Bronchial epithelial cell (primary cell): ENCODE measurements around the gene PATZ1. TPM values are rescaled to one million over a fixed set of nuclear protein-coding genes. Genes with fewer than 3 reads are reported as not detected.
A peak's percentile ranks its signal among the peaks of the same experiment; 100 is the strongest.
"Not testable (repeated sequence)": the region's sequence is repeated elsewhere in the genome, so short reads cannot be mapped to it uniquely, and the experiment has no call there.

ENCODE experiments used
- DNase-seq: peaks from one replicate; pipeline ENCODE4 v3.0.0-alpha.2; 2010; ENCODE audit warnings: low read depth
- FAIRE-seq: peaks from 2 replicates; lab custom pipeline; 2011; peaks lifted over from hg19 to GRCh38; lab: Jason Lieb, UNC
- H3K27me3 ChIP-seq: 2 replicates; pipeline ENCODE4 v1.5.1; 2011; ENCODE audit warnings: low read length; ENCODE audit not compliant: control insufficient read depth, insufficient read depth
- H3K36me3 ChIP-seq: 2 replicates; pipeline ENCODE4 v1.5.1; 2011; ENCODE audit warnings: low read length; ENCODE audit not compliant: control insufficient read depth, insufficient read depth
- H3K4me3 ChIP-seq: 2 replicates; pipeline ENCODE4 v1.5.1; 2011; ENCODE audit warnings: mild to moderate bottlenecking, low read depth, low read length, control low read depth
- total RNA-seq: library from RNA; depleted of rRNA; stranded (reverse); fragments of >200 nt; gene quantifications from 2 replicates; pipeline ENCODE4 v1.2.1, GENCODE V29; 2014
- TF ChIP-seq, protein P1 (sequence below): IDR thresholded peaks from 2 replicates; pipeline ENCODE4 v1.5.1; 2011; ENCODE audit warnings: mild to moderate bottlenecking, moderate library complexity, low read length, control low read depth, inconsistent platforms; ENCODE audit not compliant: insufficient read depth, severe bottlenecking

PATZ1 gene, protein sequence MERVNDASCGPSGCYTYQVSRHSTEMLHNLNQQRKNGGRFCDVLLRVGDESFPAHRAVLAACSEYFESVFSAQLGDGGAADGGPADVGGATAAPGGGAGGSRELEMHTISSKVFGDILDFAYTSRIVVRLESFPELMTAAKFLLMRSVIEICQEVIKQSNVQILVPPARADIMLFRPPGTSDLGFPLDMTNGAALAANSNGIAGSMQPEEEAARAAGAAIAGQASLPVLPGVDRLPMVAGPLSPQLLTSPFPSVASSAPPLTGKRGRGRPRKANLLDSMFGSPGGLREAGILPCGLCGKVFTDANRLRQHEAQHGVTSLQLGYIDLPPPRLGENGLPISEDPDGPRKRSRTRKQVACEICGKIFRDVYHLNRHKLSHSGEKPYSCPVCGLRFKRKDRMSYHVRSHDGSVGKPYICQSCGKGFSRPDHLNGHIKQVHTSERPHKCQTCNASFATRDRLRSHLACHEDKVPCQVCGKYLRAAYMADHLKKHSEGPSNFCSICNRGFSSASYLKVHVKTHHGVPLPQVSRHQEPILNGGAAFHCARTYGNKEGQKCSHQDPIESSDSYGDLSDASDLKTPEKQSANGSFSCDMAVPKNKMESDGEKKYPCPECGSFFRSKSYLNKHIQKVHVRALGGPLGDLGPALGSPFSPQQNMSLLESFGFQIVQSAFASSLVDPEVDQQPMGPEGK
- total RNA-seq = 3.2 and 5.3 TPM in 2 replicates

GRCh38 chr22:31346255-31346732 is at the start of gene PATZ1:
Gene PATZ1, minus strand, starts transcription at chr22:31346346. Its CDS starts 744 bp downstream, at chr22:31345602.
- FAIRE-seq (no peak), DNase-seq (no peak)
- Histone ChIP-seq H3K27me3 (no peaks in the 10 kb centered on the region), H3K36me3 (peaks cover 2% of the 10 kb centered on the region), H3K4me3 (peak within 1 kb of the TSS; percentile 53)
- TF ChIP-seq, protein P1, sequence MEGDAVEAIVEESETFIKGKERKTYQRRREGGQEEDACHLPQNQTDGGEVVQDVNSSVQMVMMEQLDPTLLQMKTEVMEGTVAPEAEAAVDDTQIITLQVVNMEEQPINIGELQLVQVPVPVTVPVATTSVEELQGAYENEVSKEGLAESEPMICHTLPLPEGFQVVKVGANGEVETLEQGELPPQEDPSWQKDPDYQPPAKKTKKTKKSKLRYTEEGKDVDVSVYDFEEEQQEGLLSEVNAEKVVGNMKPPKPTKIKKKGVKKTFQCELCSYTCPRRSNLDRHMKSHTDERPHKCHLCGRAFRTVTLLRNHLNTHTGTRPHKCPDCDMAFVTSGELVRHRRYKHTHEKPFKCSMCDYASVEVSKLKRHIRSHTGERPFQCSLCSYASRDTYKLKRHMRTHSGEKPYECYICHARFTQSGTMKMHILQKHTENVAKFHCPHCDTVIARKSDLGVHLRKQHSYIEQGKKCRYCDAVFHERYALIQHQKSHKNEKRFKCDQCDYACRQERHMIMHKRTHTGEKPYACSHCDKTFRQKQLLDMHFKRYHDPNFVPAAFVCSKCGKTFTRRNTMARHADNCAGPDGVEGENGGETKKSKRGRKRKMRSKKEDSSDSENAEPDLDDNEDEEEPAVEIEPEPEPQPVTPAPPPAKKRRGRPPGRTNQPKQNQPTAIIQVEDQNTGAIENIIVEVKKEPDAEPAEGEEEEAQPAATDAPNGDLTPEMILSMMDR = no peak

GRCh38 chr22:31394326-31394725 is 48.2 kb upstream of the PATZ1 start:
- Histone ChIP-seq H3K4me3 (no peak overlapping the region), H3K27me3 (no peaks in the 10 kb centered on the region), H3K36me3 (no peaks in the 10 kb centered on the region)
- TF ChIP-seq, protein P1 = no peak
- FAIRE-seq (no peak), DNase-seq (no peak)

GRCh38 chr22:31393893-31394292 is 47.7 kb upstream of the PATZ1 start:
- FAIRE-seq = no peak
- DNase-seq = no peak
- no peaks in the 10 kb centered on the region for H3K27me3 ChIP-seq
- H3K4me3 ChIP-seq = no peak overlapping the region
- TF ChIP-seq, protein P1 = no peak
- H3K36me3 ChIP-seq = no peaks in the 10 kb centered on the region

- H3K27me3 ChIP-seq, H3K36me3 ChIP-seq, FAIRE-seq, H3K4me3 ChIP-seq, DNase-seq: not testable (repeated sequence)
Measured at GRCh38 chr22:31378651-31379050, 32.5 kb upstream of the PATZ1 start.

DNA sequence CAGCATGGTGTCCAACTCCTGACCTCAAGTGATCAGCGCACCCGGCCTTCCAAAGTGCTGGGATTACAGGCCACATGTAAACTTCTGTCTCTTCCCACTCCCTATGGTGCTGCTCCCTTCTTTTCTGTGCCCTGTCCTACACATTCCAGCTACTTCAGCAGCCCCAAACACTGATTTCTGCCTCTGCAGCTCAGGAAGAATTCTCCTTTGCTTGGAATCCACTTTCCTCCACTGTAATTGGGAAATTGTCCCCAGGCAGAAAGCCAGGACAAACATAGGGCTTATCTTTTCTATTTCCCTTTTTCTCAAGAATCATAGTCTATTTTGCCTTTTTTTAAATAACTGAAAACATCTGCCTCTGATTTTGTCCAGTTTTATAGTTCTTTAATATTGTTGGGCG is 32.0 kb upstream of the PATZ1 start:
- FAIRE-seq (no peak), DNase-seq (no peak)
- Histone ChIP-seq H3K27me3 (no peaks in the 10 kb centered on the region), H3K4me3 (no peak overlapping the region), H3K36me3 (no peaks in the 10 kb centered on the region)
- TF ChIP-seq, protein P1 = no peak

GRCh38 chr22:31377612-31378011 is 31.5 kb upstream of the PATZ1 start:
- DNase-seq (no peak), FAIRE-seq (no peak)
- no peaks in the 10 kb centered on the region for H3K27me3 ChIP-seq
- H3K4me3 ChIP-seq = no peak overlapping the region
- no peaks in the 10 kb centered on the region for H3K36me3 ChIP-seq
- TF ChIP-seq, protein P1 = no peak
